ENCODE measurements around the gene ZNF614. TPM values are rescaled to one million over a fixed set of nuclear protein-coding genes. Genes with fewer than 3 reads are reported as not detected.

ZNF614 gene
- total and polyA plus RNA-seq, 9 of the 15 experiments (the other 6 are each of a cell fraction or from before 2014, with no cell fraction given): 4.9 to 16.3 (median 11.4) TPM

- peak; percentile 31; the same call in 1 of the 2 replicates for TF ChIP-seq ZBTB40 (IDR thresholded peaks at IDR 0.05)
- no peak for TF ChIP-seq ZBTB40 (CRISPR knock-in tag; IDR thresholded peaks at IDR 0.05)
- no peak for TF ChIP-seq ZNF311 (CRISPR knock-in tag; IDR thresholded peaks at IDR 0.05)
- TF ChIP-seq RHOXF2B (CRISPR knock-in tag; conservative IDR thresholded peaks at IDR 0.05): no peak
- no peak for TF ChIP-seq PTRF (tag; IDR thresholded peaks at IDR 0.05)
- TF ChIP-seq ELF1 (tag; IDR thresholded peaks at IDR 0.05): peak; percentile 93
- no peak for TF ChIP-seq ZNF133 (CRISPR knock-in tag; IDR thresholded peaks at IDR 0.05)
- no peak for TF ChIP-seq CBX1 (IDR thresholded peaks at IDR 0.05; ENCODE audit: low read depth)
- TF ChIP-seq THRAP3 (IDR thresholded peaks at IDR 0.05; ENCODE audit: borderline replicate concordance): no peak
- TF ChIP-seq JUN (IDR thresholded peaks at IDR 0.05; ENCODE audit: borderline replicate concordance, low read depth, low read length): no peak
- no peak for TF ChIP-seq JUN (CRISPR knock-in tag; IDR thresholded peaks at IDR 0.05; ENCODE audit: borderline replicate concordance)
- TF ChIP-seq GATAD2B (IDR thresholded peaks at IDR 0.05; ENCODE audit: borderline replicate concordance): no peak
- no peak for TF ChIP-seq NFRKB (IDR thresholded peaks at IDR 0.05; ENCODE audit: low read depth)
- TF ChIP-seq POLR3G (IDR thresholded peaks at IDR 0.05; ENCODE audit: extremely low read depth, insufficient read length, insufficient replicate concordance): no peak
- TF ChIP-seq YY1 (IDR thresholded peaks at IDR 0.05; ENCODE audit: borderline replicate concordance in 1 of 3, control insufficient read depth in 1 of 3, extremely low read depth in 1 of 3, insufficient read depth in 3 of 3, insufficient read length in 1 of 3, insufficient replicate concordance in 2 of 3, low read depth in 1 of 3, low read length in 2 of 3): peak; percentile 96 to 100 (median 100)
- no peak for TF ChIP-seq ZNF165 (CRISPR knock-in tag; IDR thresholded peaks at IDR 0.05; ENCODE audit: borderline replicate concordance)
- 0 out of 2 replicates have a peak, but pooled peaks have one; percentile 40 for TF ChIP-seq L3MBTL2 (IDR thresholded peaks at IDR 0.05)
- TF ChIP-seq POLR2A (conservative IDR thresholded peaks at IDR 0.05): peak; percentile 54
Observed at GRCh38 chr19:51986309-51987291, 41.6 kb downstream of the ZNF614 start, which contains the start of gene ZNF350 (continued).

Measured in K562 (cell line).